ENCODE measurements around the gene RAPGEF6. TPM values are rescaled to one million over a fixed set of nuclear protein-coding genes. Genes with fewer than 3 reads are reported as not detected.

RAPGEF6 gene
- total RNA-seq, 6 experiments from 2014 or later, result 3.7 to 9.1 (median 7.6) TPM

- Histone ChIP-seq H3K4me1 (peaks cover 0 to 16% (median 2%) of the 10 kb centered on the region in 4 donors), H3K4me3 (no peak overlapping the region), H3K27me3 (no peaks in the 10 kb centered on the region), H3K27ac (no peak overlapping the region), H3K9me3 (no peaks in the 10 kb centered on the region), H3K36me3 (peaks cover 0 to 10% (median 7%) of the 10 kb centered on the region in 4 donors)
- no peak for TF ChIP-seq CTCF (IDR thresholded peaks at IDR 0.05)
- no peak for TF ChIP-seq POLR2A (IDR thresholded peaks at IDR 0.05)
- intact Hi-C loops (cut with DNase I), result no loop called here
- no peak for DNase-seq
- peak in 1 of 4 donors; percentile 27 for ATAC-seq
- WGBS (ENCODE audit: insufficient coverage, low coverage, low lambda C conversion rate, missing lambda C conversion rate), result no CpG with 5 or more reads among the region's 13 CpGs
These were observed 24.3 kb upstream of the RAPGEF6 start for GRCh38 chr5:131659290-131659689.

DNA sequence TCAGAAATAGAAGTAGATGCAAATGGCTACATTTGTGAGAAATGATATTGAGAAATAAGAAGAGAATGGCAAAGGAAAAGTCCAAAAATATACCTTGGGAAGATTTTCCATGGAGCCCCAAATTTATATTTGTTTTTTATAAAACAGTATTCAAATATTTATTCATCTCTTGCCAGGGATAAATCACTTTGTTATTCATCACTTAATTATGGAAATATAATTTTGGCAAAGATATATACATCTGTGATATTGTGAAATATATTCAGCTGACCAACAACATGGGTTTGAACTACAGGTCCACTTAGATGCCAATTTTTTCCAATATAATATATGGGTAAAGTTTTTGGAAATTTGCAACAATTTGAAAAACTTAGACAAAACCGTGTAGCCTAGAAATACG is 19.7 kb upstream of the RAPGEF6 start:
- no peak for TF ChIP-seq POLR2A (IDR thresholded peaks at IDR 0.05)
- no peak for TF ChIP-seq CTCF (IDR thresholded peaks at IDR 0.05)
- Histone ChIP-seq H3K4me1 (peaks cover 0 to 19% (median 4%) of the 10 kb centered on the region in 4 donors), H3K9me3 (no peaks in the 10 kb centered on the region), H3K27me3 (no peaks in the 10 kb centered on the region), H3K4me3 (no peak overlapping the region), H3K27ac (peak overlapping the region in 2 of 3 donors; percentile 8 to 17), H3K36me3 (peaks cover 0 to 21% (median 6%) of the 10 kb centered on the region in 4 donors)
- 91% methylated on average over 2 of the region's 2 CpGs for WGBS (ENCODE audit: insufficient coverage, low coverage, low lambda C conversion rate, missing lambda C conversion rate)
- ATAC-seq, result no peak
- DNase-seq, result no peak
- intact Hi-C loops (cut with DNase I), result no loop called here

GRCh38 chr5:131654309-131654708 is 19.3 kb upstream of the RAPGEF6 start:
- TF ChIP-seq CTCF (IDR thresholded peaks at IDR 0.05) (no peak), POLR2A (IDR thresholded peaks at IDR 0.05) (no peak)
- ATAC-seq (peak; percentile 64 to 84 (median 77)), DNase-seq (no peak)
- H3K9me3 ChIP-seq, result no peaks in the 10 kb centered on the region
- WGBS (ENCODE audit: insufficient coverage, low coverage, low lambda C conversion rate, missing lambda C conversion rate), result 62% methylated on average over 2 of the region's 2 CpGs
- peak overlapping the region in 2 of 3 donors; percentile 8 to 17 for H3K27ac ChIP-seq
- no peaks in the 10 kb centered on the region for H3K27me3 ChIP-seq
- H3K4me1 ChIP-seq, result peaks cover 0 to 19% (median 4%) of the 10 kb centered on the region in 4 donors
- no peak overlapping the region for H3K4me3 ChIP-seq
- intact Hi-C loops (cut with DNase I), result no loop called here
- peaks cover 0 to 20% (median 4%) of the 10 kb centered on the region in 4 donors for H3K36me3 ChIP-seq

DNA sequence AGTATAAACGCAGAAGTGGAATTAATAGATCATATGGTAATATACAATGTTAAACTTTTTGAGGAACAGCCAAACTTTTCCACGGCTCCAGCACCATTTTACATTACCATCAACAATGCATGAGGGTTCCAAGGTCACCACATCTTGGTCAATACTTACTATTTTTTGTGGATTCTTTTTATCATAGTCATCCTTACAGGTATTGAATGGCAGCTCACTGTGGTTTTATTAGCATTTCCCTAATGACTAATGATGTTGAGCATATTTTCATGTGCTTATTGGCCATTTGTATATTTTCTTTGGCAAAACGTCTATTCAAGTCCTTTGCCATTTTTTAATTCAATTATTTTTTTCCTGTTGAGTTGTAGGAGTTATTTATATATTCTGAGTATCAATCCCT is 14.1 kb upstream of the RAPGEF6 start:
- 92% methylated on average over 3 of the region's 3 CpGs for WGBS (ENCODE audit: insufficient coverage, low coverage, low lambda C conversion rate, missing lambda C conversion rate)
- H3K4me3 ChIP-seq, result no peak overlapping the region
- intact Hi-C loops (cut with DNase I), result loop anchor here in 1 of 2 donors (10.0 kb wide), 1 partner anchor 146 kb away; the partner anchor contains the start of gene FNIP1
- H3K27me3 ChIP-seq, result no peaks in the 10 kb centered on the region
- no peak for ATAC-seq
- H3K9me3 ChIP-seq, result no peaks in the 10 kb centered on the region
- DNase-seq, result no peak
- H3K4me1 ChIP-seq, result peaks cover 0 to 3% (median 2%) of the 10 kb centered on the region in 4 donors
- H3K27ac ChIP-seq, result no peak overlapping the region
- peaks cover 0 to 26% (median 4%) of the 10 kb centered on the region in 4 donors for H3K36me3 ChIP-seq
- TF ChIP-seq POLR2A (IDR thresholded peaks at IDR 0.05) (no peak), CTCF (IDR thresholded peaks at IDR 0.05) (no peak)

Data from right lobe of liver (tissue), 6 donors.